Colonic mucosa (tissue), 4 donors: ENCODE results near the gene HYCC2. TPM values are rescaled to one million over a fixed set of nuclear protein-coding genes. Genes with fewer than 3 reads are reported as not detected.
"Not testable (repeated sequence)": the region's sequence is repeated elsewhere in the genome, so short reads cannot be mapped to it uniquely, and the experiment has no call there.

ENCODE experiments used
- DNase-seq: peaks from one replicate; pipeline ENCODE4 v3.0.0-alpha.2; 2020
- H3K27ac ChIP-seq: fragments of 200-600 bp; one replicate; pipeline ENCODE4 v1.8.0; 2021
- H3K27me3 ChIP-seq: fragments of 200-600 bp; one replicate; pipeline ENCODE4 v1.8.0; 2021
- H3K36me3 ChIP-seq: fragments of 200-600 bp; one replicate; pipeline ENCODE4 v1.8.0; 2021
- H3K4me1 ChIP-seq: fragments of 200-600 bp; one replicate; pipeline ENCODE4 v1.8.0; 2021; ENCODE audit warnings: mild to moderate bottlenecking
- H3K4me3 ChIP-seq: fragments of 200-600 bp; one replicate; pipeline ENCODE4 v1.8.0; 2021
- H3K9ac ChIP-seq, 2 donors: one replicate each; pipeline ENCODE4 v1.7.0; 2013; ENCODE audit warnings: control low read depth in 2 of 2, low read depth in 2 of 2, low read length in 2 of 2
- H3K9me3 ChIP-seq: fragments of 200-600 bp; one replicate; pipeline ENCODE4 v1.8.0; 2021
- intact Hi-C: fragments of 100-400 bp; cut with DNase I; formaldehyde crosslinking; loops from one replicate; pipeline ENCODE4 v1.14.1; 2022
- total RNA-seq, 2 donors: library from RNA; stranded (reverse); fragmentation: NEBNext Ultra II Directional in 1 of 2; extraction: Animal tissue kit (Norgen Biotek cat#: 25700) in 1 of 2; gene quantifications; one replicate each; pipeline ENCODE4 v1.2.1, GENCODE V29; 2021
- TF ChIP-seq, protein P1 (sequence below): fragments of 200-600 bp; IDR thresholded peaks from one replicate; pipeline ENCODE4 v1.8.0; 2022; ENCODE audit warnings: antibody characterized with exemption, mild to moderate bottlenecking
- donor health status: healthy.
- donor health status: DM: no; HTN: no; CAD: no.
- donor health status: DM: no; HTN: no; CAD: no.

Gene HYCC2
- total RNA-seq, 2 donors from 2014 or later = 23.9 to 52.6 TPM

DNA sequence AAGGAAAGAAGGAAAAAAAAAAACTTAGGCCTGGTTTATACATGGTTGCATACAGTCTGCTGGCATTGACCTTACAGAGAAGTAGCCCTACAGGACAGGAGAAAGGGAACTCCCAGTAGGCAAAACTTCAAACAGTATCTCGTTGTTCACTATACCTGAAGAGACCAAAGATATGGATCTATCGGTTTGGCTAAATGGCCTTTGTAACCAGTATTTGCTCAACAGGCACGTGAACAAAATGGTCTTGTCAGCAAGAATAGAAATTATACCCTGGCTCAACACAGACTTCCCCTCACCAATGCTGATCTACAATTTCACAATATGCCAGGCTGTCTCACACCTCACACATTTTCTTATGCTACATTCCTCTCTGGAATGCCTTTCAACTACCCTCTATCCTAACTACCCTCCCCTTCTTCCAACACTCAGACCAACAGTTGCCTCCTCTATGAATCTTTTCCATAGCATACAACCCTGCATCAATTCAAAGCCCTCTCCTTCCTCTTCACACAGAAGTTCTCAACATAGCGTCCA lies 13.7 kb downstream of the HYCC2 start:
- H3K9me3 ChIP-seq = no peaks in the 10 kb centered on the region
- H3K27me3 ChIP-seq = no peaks in the 10 kb centered on the region
- no peaks in the 10 kb centered on the region for H3K36me3 ChIP-seq
- H3K9ac ChIP-seq = no peak overlapping the region
- H3K4me1 ChIP-seq = peaks cover 11% of the 10 kb centered on the region
- no peak for DNase-seq
- no peak overlapping the region for H3K4me3 ChIP-seq
- intact Hi-C loops = no loop called here
- peak overlapping the region; percentile 49 for H3K27ac ChIP-seq
- TF ChIP-seq, protein P1, sequence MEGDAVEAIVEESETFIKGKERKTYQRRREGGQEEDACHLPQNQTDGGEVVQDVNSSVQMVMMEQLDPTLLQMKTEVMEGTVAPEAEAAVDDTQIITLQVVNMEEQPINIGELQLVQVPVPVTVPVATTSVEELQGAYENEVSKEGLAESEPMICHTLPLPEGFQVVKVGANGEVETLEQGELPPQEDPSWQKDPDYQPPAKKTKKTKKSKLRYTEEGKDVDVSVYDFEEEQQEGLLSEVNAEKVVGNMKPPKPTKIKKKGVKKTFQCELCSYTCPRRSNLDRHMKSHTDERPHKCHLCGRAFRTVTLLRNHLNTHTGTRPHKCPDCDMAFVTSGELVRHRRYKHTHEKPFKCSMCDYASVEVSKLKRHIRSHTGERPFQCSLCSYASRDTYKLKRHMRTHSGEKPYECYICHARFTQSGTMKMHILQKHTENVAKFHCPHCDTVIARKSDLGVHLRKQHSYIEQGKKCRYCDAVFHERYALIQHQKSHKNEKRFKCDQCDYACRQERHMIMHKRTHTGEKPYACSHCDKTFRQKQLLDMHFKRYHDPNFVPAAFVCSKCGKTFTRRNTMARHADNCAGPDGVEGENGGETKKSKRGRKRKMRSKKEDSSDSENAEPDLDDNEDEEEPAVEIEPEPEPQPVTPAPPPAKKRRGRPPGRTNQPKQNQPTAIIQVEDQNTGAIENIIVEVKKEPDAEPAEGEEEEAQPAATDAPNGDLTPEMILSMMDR = no peak

DNA sequence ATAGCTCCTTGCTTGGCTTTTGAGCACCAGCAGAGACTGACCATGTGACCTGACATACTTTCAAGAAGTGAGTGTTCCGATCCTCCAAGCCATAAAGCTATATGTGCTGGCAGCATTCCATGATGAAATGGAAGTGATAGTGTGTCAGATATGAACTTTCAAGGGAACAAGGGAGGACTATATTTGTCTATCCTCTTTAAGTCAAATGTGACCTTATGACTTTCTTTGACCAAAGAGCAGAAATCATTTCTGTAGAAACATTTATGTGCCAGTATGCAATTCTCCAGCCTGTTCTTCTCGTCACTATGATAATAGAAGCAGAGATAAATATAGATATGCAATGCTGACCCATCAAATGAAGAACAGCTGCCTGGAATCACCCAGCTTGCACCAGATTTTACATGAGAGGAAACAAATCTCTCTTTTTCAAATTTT lies 14.4 kb downstream of the HYCC2 start:
- TF ChIP-seq, protein P1 = no peak
- H3K4me1 ChIP-seq = peaks cover 11% of the 10 kb centered on the region
- H3K4me3 ChIP-seq = no peak overlapping the region
- DNase-seq = peak; percentile 53
- no peaks in the 10 kb centered on the region for H3K36me3 ChIP-seq
- H3K9me3 ChIP-seq = no peaks in the 10 kb centered on the region
- H3K9ac ChIP-seq = no peak overlapping the region
- intact Hi-C loops = no loop called here
- H3K27me3 ChIP-seq = no peaks in the 10 kb centered on the region
- peak overlapping the region; percentile 49 for H3K27ac ChIP-seq

DNA sequence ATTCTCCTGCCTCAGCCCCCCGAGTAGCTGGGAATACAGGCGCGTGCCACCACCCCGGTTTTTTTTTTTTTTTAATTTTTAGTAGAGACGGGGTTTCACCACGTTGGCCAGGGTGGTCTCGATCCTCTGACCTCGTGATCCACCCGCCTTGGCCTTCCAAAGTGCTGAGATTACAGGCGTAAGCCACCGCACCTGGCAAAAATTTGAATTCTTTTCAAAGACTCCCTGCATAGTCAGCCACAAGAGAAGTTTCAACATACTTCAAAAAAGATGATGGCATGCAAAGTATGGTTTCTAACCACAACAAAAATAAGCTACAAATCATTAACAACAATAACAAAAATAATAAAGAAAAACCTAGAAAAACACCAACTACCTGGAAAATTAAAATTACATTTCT lies 22.0 kb downstream of the HYCC2 start:
- Histone ChIP-seq H3K27me3 (no peaks in the 10 kb centered on the region), H3K36me3 (no peaks in the 10 kb centered on the region), H3K4me1 (no peaks in the 10 kb centered on the region), H3K9me3 (no peaks in the 10 kb centered on the region), H3K9ac (no peak overlapping the region), H3K4me3 (no peak overlapping the region), H3K27ac (no peak overlapping the region)
- DNase-seq = no peak
- intact Hi-C loops = no loop called here
- TF ChIP-seq, protein P1 = no peak

DNA sequence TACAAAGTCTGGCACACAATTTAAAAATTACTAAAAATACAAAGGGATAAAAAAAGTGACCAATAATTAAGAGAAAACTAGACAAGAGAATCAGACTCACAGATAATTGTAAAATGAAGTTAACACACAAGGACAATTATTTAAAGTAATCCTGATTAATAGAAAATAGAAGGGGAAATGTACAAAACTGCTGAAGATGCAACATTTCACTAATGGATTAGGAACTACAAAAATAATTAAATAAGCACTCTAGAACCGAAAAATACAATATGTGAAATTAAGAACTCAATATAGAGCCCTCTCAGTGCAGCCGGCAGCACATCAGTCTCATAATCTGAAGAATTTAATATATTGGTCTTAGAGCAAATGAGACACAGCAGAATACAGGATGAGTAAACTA lies 24.6 kb downstream of the HYCC2 start:
- DNase-seq = no peak
- no peak overlapping the region for H3K4me3 ChIP-seq
- intact Hi-C loops = no loop called here
- no peaks in the 10 kb centered on the region for H3K9me3 ChIP-seq
- H3K9ac ChIP-seq = no peak overlapping the region
- no peak overlapping the region for H3K27ac ChIP-seq
- TF ChIP-seq, protein P1 = no peak
- no peaks in the 10 kb centered on the region for H3K27me3 ChIP-seq
- no peaks in the 10 kb centered on the region for H3K36me3 ChIP-seq
- H3K4me1 ChIP-seq = no peaks in the 10 kb centered on the region

DNA sequence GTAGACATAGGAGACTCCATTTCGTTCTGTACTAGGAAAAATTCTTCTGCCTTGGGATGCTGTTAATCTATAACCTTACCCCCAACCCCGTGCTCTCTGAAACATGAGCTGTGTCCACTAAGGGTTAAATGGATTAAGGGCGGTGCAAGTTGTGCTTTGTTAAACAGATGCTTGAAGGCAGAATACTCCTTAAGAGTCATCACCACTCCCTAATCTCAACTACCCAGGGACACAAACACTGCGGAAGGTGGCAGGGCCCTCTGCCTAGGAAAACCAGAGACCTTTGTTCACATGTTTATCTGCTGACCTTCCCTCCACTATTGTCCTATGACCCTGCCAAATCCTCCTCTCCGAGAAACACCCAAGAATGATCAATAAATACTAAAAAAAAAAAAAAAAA lies 28.4 kb downstream of the HYCC2 start:
- H3K27me3 ChIP-seq, DNase-seq, H3K27ac ChIP-seq, H3K4me1 ChIP-seq, H3K9ac ChIP-seq, H3K36me3 ChIP-seq, H3K4me3 ChIP-seq, intact Hi-C loops, H3K9me3 ChIP-seq: not testable (repeated sequence)

DNA sequence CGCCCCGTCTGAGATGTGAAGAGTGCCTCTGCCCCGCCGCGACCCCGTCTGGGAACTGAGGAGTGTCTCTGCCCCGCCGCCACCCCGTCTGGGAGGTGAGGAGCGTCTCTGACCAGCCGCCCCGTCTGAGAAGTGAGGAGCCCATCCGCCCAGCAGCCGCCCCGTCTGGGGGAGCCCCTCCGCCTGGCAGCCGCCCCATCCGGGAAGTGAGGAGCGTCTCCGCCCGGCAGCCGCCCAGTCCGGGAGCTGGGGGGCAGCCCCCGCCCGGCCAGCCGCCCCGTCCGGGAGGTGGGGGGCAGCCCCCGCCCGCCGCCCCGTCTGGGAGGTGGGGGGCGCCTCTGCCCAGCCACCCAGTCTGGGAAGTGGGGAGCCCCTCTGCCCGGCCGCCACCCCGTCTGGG lies 29.0 kb downstream of the HYCC2 start:
- DNase-seq, intact Hi-C loops, H3K36me3 ChIP-seq, H3K9me3 ChIP-seq, H3K9ac ChIP-seq, H3K4me1 ChIP-seq, H3K27me3 ChIP-seq, H3K4me3 ChIP-seq, H3K27ac ChIP-seq: not testable (repeated sequence)
